ENCODE results near the gene REEP6.

REEP6 gene

GRCh38 chr19:1491114-1491848 lies at the start of gene REEP6:
REEP6 (plus strand) TSS chr19:1491181; CDS start chr19:1491270, 89 bp downstream.
- DNase-seq (ENCODE audit: low read depth) = no peak

DNA sequence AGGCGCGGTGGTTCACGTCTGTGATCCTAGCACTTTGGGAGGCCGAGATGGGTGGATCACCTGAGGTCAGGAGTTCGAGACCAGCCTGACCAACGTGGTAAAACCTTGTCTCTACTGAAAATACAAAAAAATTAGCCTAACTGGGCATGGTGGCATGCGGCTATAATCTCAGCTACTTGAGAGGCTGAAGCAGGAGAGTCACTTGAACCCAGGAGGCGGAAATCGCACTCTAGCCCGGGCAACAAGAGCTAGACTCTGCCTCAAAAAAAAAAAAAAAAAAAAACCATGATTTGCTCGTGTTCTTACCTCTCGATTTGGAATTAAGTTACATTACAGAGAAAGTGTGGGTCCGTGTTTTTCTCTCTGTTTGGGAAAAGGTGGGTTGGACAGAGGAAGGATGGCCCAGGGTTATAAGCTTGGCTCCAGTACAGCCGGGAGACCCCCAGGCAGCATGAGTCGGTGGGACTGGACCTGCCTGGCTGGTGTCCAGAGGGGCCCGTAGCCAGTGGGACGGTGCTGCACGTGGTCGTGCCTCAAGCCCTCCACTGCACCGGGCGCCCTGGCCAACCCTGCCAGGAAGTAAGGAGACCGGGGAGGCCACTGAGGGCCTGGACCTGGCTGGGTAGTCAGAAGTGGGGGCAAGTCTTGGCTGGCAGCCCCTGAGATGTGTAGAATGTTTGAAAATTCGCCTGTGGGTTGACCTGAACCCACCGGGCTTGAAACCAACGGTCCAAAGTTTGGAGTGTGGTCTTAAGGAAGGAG lies 49.1 kb upstream of the REEP6 start:
- no peak for DNase-seq (ENCODE audit: low read depth)

- peak; percentile 54 for DNase-seq (ENCODE audit: low read depth)
These were observed 45.6 kb upstream of the REEP6 start for GRCh38 chr19:1445185-1445931.

DNA sequence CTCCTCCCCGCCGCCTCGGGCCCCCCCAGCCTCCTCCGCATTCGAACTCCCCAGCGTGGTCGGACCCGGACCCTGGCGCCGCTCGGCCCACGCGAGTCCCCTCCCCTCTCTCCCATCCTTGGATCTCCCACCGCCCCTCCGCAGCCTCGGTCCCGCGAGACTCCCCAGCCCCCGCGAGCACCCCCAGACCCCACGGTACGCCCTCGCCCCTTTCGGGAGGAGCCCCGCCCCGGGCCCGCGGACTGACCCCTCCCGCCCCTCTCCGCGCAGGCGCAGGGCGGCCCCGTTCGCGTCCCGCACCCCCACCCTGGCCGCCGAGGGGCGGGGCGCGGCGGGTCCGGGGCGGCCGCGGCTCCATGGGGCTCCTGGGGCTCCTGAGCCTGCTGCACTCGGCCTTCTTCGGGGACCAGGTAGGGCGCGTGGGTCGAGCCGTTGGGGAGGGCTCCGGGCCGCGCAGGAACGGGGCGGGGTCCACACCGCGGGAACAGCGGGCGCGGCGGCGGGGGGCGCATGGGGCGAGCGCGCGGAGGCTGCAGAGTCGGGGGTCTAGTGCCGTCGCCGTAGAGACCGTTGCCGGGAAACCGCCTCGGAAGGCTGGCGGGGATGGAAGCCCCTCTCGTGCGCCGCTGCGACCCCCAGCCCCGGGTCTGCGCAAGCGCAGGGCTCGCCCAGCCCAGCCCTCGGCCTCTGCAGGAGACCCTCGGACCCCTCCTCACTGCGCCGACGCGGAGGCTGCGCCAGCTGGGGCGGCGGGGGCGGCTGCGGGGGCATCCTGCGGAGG lies 44.9 kb upstream of the REEP6 start:
- DNase-seq (ENCODE audit: low read depth) = no peak

DNA sequence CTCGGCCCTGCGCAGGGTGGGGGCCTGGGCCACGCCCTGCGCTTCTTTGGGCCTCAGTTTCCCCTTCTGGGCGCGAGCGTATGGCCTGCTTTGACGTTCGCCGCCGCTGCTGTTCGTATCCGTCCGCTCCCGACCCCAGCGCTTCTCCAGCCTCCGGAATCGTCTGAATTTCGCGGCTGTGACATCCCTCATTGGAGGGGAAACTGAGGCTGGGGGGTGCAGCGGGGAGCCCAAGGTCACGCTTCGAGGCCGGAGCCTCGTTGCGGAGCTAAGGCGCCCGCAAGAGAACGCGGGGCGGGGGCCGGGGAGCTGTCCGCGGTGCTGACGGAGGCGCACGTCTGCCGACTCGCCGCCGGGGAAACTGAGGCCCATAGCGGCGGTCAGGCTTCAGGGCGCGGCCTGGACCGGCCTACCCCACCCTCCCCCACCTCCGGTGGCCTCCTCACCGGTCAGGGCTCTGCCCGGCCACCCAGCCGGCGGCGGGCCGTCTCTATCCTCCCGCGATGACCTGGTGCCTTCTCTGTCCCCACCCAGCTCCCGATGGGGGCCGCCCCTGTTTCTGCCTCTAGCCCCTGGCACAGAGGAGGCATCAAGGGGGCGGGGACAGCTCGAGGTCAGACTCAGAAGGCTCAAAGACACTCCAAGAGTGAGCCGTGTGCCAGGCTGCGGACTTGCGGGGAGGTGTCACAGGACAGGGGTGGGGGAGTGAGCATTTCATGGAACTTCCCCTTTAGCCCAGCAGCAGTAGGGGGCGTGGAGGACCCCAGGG lies 44.1 kb upstream of the REEP6 start:
- DNase-seq (ENCODE audit: low read depth) = no peak

GRCh38 chr19:1447504-1447903 lies 43.5 kb upstream of the REEP6 start:
- no peak for DNase-seq (ENCODE audit: low read depth)

DNA sequence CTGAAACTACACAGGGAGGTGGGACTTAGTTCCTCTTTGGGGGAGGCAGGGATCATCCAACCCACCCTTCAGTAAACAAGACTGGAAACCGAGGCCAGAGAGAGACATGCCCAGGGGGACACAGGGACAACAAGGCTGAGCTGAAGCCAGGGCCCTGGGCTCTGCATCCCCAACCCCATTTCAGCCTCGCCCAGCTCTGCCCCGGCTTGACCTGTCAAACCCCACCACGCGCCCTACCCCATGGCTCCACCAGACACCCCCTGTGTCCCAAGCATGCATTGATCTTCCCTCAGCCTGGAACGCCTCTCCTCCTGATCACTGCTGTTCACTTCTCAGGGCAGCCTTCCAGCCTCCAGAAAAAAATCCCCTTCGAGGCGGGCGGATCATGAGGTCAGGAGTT lies 43.0 kb upstream of the REEP6 start:
- DNase-seq (ENCODE audit: low read depth) = no peak

DNA sequence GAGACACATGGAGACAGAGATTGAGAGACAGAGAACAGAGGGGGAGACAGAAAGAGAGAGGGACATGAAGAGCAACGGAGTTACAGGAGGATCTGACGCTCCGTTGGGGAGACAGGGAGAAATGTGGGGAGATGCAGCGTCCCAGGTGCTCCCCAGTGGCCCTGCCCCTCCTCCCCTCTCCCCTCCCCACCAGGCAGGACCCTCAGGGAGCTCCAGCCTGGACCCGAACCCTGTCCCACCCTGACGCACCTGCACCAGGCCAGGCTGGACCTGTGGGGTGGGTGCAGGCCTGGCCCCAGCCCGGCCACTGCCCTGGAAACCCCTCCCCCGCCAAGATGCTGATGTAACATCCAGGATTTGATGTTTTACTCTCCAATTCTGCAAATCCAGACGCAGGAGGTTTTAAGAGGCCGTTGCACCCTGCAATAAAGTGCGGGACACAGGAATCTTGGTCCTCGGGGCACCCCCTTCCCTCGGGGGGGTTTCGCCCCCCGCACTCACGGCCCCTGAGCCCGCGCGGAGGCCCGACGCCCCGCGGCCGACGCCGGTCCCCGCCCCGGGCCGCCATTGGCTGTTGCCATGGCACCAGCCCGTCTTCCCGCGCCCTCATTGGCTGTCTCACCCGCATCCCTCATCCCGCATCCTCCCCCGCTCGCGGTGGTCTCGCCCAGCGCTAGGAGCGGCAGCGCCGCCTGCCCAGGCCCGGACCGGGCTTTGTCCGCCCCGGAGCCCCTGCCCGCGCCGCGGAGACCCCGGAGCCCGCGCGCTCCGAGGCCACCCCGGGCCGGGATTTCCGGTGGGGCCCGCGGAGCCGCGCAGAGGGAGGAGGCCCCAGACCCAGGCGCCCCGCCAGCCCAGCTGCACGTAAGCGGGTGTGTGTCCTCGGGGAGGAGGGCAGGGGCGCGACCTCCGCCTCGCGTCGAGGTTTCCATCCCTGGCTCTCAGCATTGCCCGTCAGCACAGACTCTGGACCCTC lies 41.2 kb upstream of the REEP6 start, which contains the start of gene APC2:
Gene APC2 (plus strand): TSS at position 655 of the 976 bp plus-strand sequence. CDS start 2,881 bp downstream, outside the sequence.
- no peak for DNase-seq (ENCODE audit: low read depth)

GRCh38 chr19:1450735-1451731 lies 39.9 kb upstream of the REEP6 start:
- DNase-seq (ENCODE audit: low read depth) = no peak

DNA sequence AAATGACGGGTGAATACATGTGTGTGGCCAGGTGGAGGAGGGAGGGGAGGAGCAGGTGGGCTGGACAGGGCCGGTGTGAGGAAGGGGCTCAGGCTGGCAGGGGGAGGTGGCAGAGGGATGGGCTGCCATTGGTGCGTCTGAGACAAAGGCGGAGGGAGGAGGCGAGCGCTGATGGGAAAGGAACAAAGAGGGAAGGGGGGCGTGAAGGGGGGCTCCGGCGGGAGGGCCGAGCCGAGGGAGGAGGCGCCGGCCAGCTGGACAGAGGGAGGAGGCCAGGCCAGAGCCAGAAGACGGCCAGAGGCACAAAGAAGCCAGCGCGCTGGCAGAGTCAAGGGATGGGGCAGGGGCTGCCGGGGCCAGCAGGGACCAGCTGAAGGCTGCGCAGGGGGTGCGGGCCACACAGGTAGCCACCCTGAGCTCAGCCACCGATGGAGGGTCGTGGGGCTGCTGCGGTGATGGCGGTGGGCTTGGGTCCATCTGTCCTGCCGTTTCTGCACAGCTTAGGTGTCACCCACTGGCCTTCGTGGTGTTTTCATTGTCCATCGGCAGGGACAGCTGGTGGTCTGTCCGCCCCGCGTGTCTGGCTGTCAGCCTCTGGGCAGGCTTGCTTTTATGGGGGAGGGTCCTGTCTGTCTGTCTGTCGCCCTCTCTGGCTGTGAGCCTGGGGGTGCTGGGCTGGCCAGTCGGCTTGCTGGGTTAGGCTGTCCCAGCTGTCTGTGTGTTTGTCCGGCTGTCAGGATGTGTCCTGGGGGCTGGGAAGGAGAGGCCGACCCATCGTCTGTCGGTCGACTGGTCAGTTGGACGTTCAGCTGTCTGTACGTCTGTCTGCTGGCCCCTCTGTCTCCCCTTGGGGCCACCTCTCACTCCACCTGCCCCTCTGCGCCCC lies 38.8 kb upstream of the REEP6 start:
- no peak for DNase-seq (ENCODE audit: low read depth)

- DNase-seq (ENCODE audit: low read depth) = no peak
These were observed 38.0 kb upstream of the REEP6 start for GRCh38 chr19:1452802-1453524.

DNA sequence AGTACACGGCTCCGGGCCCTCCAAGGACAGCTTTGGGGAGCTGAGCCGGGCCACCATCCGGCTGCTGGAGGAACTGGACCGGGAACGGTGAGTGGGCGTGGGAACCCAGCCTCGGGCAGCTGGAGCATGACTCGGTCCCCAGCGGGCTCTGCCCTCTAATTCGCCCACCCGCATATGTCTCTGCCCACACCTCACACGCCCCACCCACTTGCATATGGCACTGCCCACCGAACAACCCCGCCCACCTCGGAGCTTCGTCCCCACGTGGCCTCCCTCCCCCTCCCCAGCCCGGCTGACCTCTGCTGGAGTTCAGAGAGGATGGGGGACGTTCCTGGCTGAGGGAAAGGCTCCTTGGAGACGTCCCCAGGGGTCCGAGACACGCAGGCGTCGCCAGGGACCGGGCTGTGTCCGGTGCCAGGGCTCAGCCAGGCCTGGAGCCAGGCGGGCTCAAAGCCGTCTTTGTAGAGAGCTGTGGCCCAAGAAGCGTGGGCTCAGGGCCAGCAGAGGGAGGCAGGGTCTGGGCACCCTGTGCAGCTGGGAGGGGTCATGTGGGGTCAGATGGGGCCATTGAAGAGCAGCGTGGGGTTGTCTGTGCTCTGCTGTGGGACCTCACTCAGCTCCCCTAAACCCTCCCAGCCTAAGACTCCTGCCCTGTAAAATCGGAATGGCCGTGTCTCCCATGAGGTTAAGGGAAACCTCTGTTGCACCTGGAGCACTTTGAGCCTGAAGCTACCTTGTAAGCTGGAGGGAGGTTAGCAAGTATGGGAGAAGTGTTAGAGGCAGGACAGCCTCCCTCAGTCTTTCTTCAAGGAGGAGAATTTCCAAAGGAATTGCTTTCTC lies 37.2 kb upstream of the REEP6 start:
- DNase-seq (ENCODE audit: low read depth) = no peak

DNA sequence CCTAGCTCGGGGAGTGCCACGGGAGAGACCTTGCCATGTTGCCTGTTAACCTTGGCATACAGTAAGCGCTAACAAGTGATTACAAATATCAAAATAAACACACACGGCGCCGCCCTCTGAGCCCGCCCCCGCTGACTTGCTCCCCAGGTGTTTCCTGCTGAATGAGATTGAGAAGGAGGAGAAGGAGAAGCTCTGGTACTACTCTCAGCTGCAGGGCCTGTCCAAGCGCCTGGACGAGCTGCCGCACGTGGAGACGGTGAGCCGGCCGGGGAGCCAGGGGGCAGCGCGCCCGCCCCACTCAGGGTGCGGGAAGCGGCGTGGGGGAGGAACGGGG lies 36.0 kb upstream of the REEP6 start:
- DNase-seq (ENCODE audit: low read depth) = no peak

DNA sequence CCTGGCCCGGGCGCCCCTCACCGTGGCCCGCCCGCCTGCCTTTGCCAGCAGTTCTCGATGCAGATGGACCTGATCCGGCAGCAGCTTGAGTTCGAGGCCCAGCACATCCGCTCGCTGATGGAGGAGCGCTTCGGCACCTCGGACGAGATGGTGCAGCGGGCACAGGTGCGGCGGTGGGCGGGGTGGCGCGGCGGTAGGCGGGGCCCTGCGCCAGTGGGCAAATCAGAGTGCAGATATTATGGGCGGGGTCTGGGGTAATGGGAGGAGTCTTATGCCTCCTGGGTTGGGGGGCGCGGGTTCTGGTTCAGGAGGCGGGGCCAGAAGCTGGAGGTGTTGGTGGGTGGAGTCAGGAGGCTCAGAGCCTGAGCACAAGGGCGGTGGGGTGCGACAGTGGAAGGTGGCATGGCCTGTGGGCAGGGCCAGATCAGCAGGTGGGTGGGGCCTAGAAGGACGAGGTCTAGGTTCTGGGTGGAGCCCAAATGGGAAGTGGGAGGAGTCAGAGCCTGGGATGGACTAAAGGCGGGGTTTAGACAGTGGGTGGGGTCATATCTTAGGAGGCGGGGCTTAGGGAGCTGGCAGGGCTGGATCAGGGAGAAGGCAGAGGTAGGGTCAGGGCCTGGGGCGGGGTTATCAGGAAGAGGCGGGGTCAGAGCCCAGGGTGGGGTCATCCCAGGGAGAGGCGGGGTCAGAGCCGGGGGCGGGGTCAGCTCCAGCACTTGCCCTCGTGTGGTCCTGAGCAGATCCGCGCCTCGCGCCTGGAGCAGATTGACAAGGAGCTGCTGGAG lies 35.5 kb upstream of the REEP6 start:
- no peak for DNase-seq (ENCODE audit: low read depth)

Data from stimulated activated CD8-positive, alpha-beta memory T cell treated with anti-CD3 and anti-CD28 coated beads, Interleukin-15, amount 100 ng/mL, for 24 hours (primary cell).